ENCODE measurements around the gene CTCF. TPM values are rescaled to one million over a fixed set of nuclear protein-coding genes. Genes with fewer than 3 reads are reported as not detected.

The CTCF gene
- total RNA-seq, 2 donors from 2014 or later, result 24.5 to 31.6 TPM

GRCh38 chr16:67676516-67676915 lies 114.2 kb downstream of the CTCF start:
- Histone ChIP-seq H3K27me3 (no peaks in the 10 kb centered on the region), H3K4me3 (no peak overlapping the region), H3K27ac (no peak overlapping the region), H3K4me1 (peaks cover 0 to 29% of the 10 kb centered on the region in 2 donors), H3K9me3 (no peaks in the 10 kb centered on the region), H3K36me3 (no peaks in the 10 kb centered on the region)
- DNase-seq (ENCODE audit: low spot score), result no peak
- TF ChIP-seq CTCF (IDR thresholded peaks at IDR 0.05), result no peak

DNA sequence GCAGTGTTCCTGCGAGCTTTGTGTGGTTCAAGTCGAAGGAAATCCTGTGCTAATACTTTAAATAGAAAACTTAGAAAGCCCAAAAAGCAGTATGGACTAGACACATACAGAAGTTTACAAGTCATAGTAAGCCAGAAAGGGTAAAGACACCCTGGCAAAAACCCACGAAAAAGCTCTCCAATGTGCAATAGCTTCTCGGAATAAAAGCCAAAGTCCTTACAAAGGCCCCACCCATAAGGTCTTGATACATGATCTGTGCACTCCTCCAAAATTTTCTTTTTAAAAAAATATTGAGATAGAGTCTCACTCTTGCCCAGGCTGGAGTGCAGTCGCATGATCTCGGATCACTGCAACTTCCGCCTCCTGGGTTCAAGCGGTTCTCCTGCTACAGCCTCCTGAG lies 114.6 kb downstream of the CTCF start:
- H3K4me3 ChIP-seq, result no peak overlapping the region
- no peak for DNase-seq (ENCODE audit: low spot score)
- H3K27ac ChIP-seq, result no peak overlapping the region
- H3K36me3 ChIP-seq, result no peaks in the 10 kb centered on the region
- H3K27me3 ChIP-seq, result no peaks in the 10 kb centered on the region
- peaks cover 0 to 29% of the 10 kb centered on the region in 2 donors for H3K4me1 ChIP-seq
- no peak for TF ChIP-seq CTCF (IDR thresholded peaks at IDR 0.05)
- no peaks in the 10 kb centered on the region for H3K9me3 ChIP-seq

- Histone ChIP-seq H3K36me3 (no peaks in the 10 kb centered on the region), H3K4me3 (no peak overlapping the region), H3K27ac (no peak overlapping the region), H3K27me3 (no peaks in the 10 kb centered on the region), H3K9me3 (no peaks in the 10 kb centered on the region), H3K4me1 (peaks cover 0 to 22% of the 10 kb centered on the region in 2 donors)
- no peak for TF ChIP-seq CTCF (IDR thresholded peaks at IDR 0.05)
- no peak for DNase-seq (ENCODE audit: low spot score)
Measured at GRCh38 chr16:67677712-67678111, 115.4 kb downstream of the CTCF start.

GRCh38 chr16:67678354-67679023 lies 116.2 kb downstream of the CTCF start:
- H3K4me3 ChIP-seq, result no peak overlapping the region
- no peak overlapping the region for H3K27ac ChIP-seq
- H3K36me3 ChIP-seq, result peaks cover under 1% of the 10 kb centered on the region
- TF ChIP-seq CTCF (IDR thresholded peaks at IDR 0.05), result no peak
- H3K27me3 ChIP-seq, result no peaks in the 10 kb centered on the region
- no peaks in the 10 kb centered on the region for H3K9me3 ChIP-seq
- no peak for DNase-seq (ENCODE audit: low spot score)
- H3K4me1 ChIP-seq, result peaks cover 0 to 14% of the 10 kb centered on the region in 2 donors

GRCh38 chr16:67679935-67680897 lies 117.9 kb downstream of the CTCF start:
- H3K4me3 ChIP-seq, result no peak overlapping the region
- no peak for DNase-seq (ENCODE audit: low spot score)
- H3K36me3 ChIP-seq, result peaks cover 4% of the 10 kb centered on the region
- H3K27me3 ChIP-seq, result no peaks in the 10 kb centered on the region
- no peak overlapping the region for H3K27ac ChIP-seq
- H3K4me1 ChIP-seq, result peaks cover 0 to 1% of the 10 kb centered on the region in 2 donors
- no peak for TF ChIP-seq CTCF (IDR thresholded peaks at IDR 0.05)
- H3K9me3 ChIP-seq, result no peaks in the 10 kb centered on the region

All from right atrium auricular region (tissue), 2 donors.